Bronchial epithelial cell (primary cell): ENCODE data around the gene STAC2. TPM values are rescaled to one million over a fixed set of nuclear protein-coding genes. Genes with fewer than 3 reads are reported as not detected.

Experiments used
- DNase-seq: peaks from one replicate; pipeline ENCODE4 v3.0.0-alpha.2; 2010; ENCODE audit warnings: low read depth
- FAIRE-seq: peaks from 2 replicates; lab custom pipeline; 2011; peaks lifted over from hg19 to GRCh38; lab: Jason Lieb, UNC
- H3K27me3 ChIP-seq: 2 replicates; pipeline ENCODE4 v1.5.1; 2011; ENCODE audit warnings: low read length; ENCODE audit not compliant: control insufficient read depth, insufficient read depth
- H3K36me3 ChIP-seq: 2 replicates; pipeline ENCODE4 v1.5.1; 2011; ENCODE audit warnings: low read length; ENCODE audit not compliant: control insufficient read depth, insufficient read depth
- H3K4me3 ChIP-seq: 2 replicates; pipeline ENCODE4 v1.5.1; 2011; ENCODE audit warnings: mild to moderate bottlenecking, low read depth, low read length, control low read depth
- total RNA-seq: library from RNA; depleted of rRNA; stranded (reverse); fragments of >200 nt; gene quantifications from 2 replicates; pipeline ENCODE4 v1.2.1, GENCODE V29; 2014
- TF ChIP-seq, protein P1 (sequence below): IDR thresholded peaks from 2 replicates; pipeline ENCODE4 v1.5.1; 2011; ENCODE audit warnings: mild to moderate bottlenecking, moderate library complexity, low read length, control low read depth, inconsistent platforms; ENCODE audit not compliant: insufficient read depth, severe bottlenecking

Gene STAC2
- total RNA-seq, 1 donor from 2014 or later, result not detected

DNA sequence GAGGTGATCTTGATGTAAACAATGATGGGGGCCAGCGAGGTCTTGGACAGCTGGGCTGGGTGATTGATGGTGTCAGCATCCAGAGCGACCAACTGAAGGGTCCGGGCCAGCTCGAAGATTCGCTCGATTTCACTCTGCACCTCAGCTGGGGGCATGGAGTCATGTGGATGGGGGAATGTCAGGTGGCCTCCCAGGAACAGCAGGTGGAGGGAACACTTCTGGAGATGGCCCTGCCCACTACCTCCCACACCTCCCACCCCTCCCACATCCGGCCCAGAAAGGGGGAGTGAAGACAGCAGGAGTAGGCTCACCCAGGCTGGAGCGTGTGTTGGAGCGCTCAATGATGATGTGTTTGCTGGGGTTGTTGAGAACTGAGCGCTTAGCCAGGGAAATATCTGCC lies 42.0 kb downstream of the STAC2 start:
- DNase-seq, result no peak
- no peak overlapping the region for H3K4me3 ChIP-seq
- H3K27me3 ChIP-seq, result no peaks in the 10 kb centered on the region
- peaks cover 25% of the 10 kb centered on the region for H3K36me3 ChIP-seq
- FAIRE-seq, result peak; percentile 80
- TF ChIP-seq, protein P1, sequence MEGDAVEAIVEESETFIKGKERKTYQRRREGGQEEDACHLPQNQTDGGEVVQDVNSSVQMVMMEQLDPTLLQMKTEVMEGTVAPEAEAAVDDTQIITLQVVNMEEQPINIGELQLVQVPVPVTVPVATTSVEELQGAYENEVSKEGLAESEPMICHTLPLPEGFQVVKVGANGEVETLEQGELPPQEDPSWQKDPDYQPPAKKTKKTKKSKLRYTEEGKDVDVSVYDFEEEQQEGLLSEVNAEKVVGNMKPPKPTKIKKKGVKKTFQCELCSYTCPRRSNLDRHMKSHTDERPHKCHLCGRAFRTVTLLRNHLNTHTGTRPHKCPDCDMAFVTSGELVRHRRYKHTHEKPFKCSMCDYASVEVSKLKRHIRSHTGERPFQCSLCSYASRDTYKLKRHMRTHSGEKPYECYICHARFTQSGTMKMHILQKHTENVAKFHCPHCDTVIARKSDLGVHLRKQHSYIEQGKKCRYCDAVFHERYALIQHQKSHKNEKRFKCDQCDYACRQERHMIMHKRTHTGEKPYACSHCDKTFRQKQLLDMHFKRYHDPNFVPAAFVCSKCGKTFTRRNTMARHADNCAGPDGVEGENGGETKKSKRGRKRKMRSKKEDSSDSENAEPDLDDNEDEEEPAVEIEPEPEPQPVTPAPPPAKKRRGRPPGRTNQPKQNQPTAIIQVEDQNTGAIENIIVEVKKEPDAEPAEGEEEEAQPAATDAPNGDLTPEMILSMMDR, result no peak

DNA sequence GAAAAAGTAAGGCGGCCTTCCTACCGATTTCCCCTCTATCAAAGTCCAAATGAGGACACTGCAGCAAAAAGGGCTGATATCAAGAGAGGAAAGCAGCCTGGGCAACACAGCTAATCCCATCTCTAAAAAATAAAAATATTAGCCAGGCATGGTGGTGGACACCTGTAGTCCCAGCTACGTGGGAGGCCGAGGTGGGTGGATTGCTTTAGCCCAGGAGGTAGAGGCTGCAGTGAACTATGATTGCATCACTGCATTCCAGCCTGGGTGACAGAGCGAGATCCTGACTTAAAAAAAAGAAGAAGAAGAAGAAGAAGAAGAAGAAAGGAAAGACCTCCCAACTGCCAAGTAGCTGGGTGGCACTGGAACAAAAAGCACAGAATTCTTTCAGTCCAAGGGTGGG lies 42.7 kb downstream of the STAC2 start:
- Histone ChIP-seq H3K27me3 (no peaks in the 10 kb centered on the region), H3K4me3 (no peak overlapping the region), H3K36me3 (peaks cover 25% of the 10 kb centered on the region)
- TF ChIP-seq, protein P1, result no peak
- no peak for FAIRE-seq
- no peak for DNase-seq

DNA sequence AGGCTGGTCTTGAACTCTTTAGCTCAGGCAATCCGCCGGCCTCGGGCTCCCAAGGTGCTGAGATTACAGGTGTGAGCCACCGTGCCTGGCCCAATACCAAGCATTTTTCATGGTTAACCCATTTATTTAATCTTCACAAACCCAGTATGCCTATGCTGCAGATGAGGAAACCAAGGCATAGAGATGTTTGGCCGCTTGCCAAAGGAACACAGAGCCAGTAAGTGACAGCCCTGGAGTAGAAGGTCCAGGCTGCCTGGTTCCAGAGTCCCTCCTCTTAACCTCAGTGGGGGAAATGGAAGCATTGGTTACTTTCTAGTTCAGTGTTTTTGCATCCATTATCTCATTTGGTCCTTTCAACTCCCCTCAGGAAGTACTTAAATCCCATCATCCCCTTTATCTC lies 44.4 kb downstream of the STAC2 start:
- no peak for DNase-seq
- Histone ChIP-seq H3K36me3 (peaks cover 25% of the 10 kb centered on the region), H3K4me3 (no peak overlapping the region), H3K27me3 (no peaks in the 10 kb centered on the region)
- TF ChIP-seq, protein P1, result no peak
- FAIRE-seq, result no peak

DNA sequence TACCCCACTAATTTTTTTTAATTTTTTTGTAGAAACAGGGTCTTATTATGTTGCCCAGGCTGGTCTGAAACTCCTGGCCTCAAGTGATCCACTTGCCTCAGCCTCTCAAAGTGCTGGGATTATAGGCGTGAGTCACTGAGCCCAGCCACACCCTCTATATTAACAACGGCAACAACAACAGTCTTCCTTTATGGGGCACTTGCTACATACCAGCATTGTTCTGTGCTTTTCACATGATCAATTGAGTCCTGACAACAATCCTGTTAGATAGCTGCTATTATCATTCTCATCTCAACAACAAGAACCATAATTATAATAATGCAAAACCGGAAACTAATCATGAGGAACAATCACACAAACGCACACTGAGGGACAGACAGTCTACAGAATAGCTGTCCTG lies 47.2 kb downstream of the STAC2 start:
- DNase-seq, result peak; percentile 61

DNA sequence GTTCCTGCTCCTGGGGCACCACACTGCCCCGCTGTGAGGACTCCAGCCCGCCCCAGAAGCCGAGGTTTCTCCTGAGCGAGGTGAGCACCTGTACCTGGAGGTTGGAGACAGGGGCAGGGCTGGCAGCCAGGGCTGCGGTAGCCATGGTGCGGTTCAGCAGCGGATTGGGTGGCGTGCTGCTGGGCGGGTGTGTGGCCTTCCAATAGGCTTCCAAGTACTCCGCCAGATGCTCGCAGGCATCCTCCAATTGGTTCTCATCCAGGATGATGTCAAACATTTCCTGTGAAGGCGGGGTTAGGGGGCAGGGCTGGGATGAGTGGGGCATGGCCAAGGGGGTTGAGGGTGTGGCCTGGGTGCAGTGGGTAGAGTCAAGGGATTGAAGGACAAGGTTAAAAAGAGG lies 48.5 kb downstream of the STAC2 start:
- TF ChIP-seq, protein P1, result no peak
- no peak for FAIRE-seq
- no peak for DNase-seq
- H3K4me3 ChIP-seq, result no peak overlapping the region
- H3K36me3 ChIP-seq, result peaks cover 9% of the 10 kb centered on the region
- no peaks in the 10 kb centered on the region for H3K27me3 ChIP-seq

More for the DNA sequence above, 47.2 kb downstream of the STAC2 start:
- H3K36me3 ChIP-seq, result peaks cover 13% of the 10 kb centered on the region
- no peak for FAIRE-seq
- H3K27me3 ChIP-seq, result no peaks in the 10 kb centered on the region
- TF ChIP-seq, protein P1, result no peak
- H3K4me3 ChIP-seq, result no peak overlapping the region

DNA sequence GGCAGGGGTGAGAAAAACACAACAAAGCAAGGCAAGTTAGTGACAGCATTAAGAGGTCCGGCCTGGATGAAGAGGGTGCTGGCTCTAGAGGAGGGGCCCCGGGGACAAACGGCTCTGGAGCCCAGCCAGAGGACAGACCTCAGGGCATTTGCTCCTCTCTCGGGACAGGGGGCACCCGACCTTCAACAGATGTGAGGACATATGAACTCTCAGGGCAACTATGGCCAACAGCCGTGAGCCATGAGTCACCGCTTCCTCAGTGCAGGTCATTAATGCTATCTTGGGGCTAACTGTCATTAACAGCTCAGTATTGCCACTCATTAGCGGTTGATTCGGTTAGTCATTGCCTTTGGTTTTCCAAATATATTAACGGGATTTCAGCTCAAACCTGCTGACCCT lies 50.1 kb downstream of the STAC2 start:
- DNase-seq (peak; percentile 21), FAIRE-seq (no peak)
- H3K27me3 ChIP-seq, result no peaks in the 10 kb centered on the region
- no peak overlapping the region for H3K4me3 ChIP-seq
- TF ChIP-seq, protein P1, result no peak
- H3K36me3 ChIP-seq, result peaks cover 9% of the 10 kb centered on the region
